ENCODE data around the gene RCL1. TPM values are rescaled to one million over a fixed set of nuclear protein-coding genes. Genes with fewer than 3 reads are reported as not detected.
"Not testable (repeated sequence)": the region's sequence is repeated elsewhere in the genome, so short reads cannot be mapped to it uniquely, and the experiment has no call there.

RCL1 gene
- total RNA-seq, 2 donors from 2014 or later = 18.6 to 31.9 TPM

DNA sequence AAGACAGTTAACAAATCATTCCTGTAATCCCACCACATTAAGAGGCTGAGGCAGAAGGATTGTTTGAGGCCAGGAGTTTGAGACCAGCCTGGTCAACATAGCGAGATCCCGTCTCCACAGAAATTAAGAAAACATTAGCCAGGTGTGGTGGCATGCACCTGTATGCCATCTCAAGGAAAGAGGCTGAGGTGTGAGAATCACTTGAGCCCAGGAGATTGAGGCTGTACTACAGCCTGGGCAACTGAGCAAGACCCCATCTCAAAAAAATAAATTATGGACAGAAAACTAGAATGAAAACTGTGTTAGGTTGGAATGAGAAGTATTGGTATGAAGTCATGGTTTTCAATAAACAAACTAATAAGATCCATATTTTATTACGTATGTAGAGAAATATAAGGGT is 28.7 kb upstream of the RCL1 start:
- Mint-ChIP-seq H3K36me3 (no peaks in the 10 kb centered on the region), H3K27me3 (peaks cover 0 to 7% of the 10 kb centered on the region in 2 donors), H3K27ac (no peak overlapping the region), H3K4me3 (no peak overlapping the region), H3K9me3 (no peaks in the 10 kb centered on the region), H3K4me1 (ENCODE audit: low read depth in 2 of 2) (peaks cover 16 to 20% of the 10 kb centered on the region in 2 donors)
- no peak for ATAC-seq
- no peak for DNase-seq (ENCODE audit: low spot score)

DNA sequence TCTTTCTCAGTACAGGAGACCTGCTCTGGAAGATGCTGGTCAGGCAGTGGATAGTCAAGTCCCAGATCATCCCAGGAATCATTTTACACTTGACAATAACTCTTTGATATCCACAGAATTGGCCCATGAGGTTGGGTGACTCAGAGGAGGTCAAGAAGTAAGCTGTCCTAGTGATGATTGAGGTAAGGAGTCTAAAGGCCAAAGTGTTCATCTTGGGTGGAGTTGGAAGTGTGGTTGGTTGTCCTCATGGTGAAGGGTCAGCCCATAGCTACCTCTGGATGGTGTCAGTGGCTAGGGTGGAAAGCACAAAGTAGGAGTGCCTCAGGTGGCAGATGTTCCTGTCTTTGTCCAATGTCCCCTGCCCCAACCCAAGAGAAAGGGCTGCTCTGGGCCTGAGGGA is 24.1 kb upstream of the RCL1 start:
- no peaks in the 10 kb centered on the region for H3K9me3 Mint-ChIP-seq
- ATAC-seq (no peak), DNase-seq (ENCODE audit: low spot score) (no peak)
- H3K36me3 Mint-ChIP-seq = no peaks in the 10 kb centered on the region
- H3K4me1 Mint-ChIP-seq (ENCODE audit: low read depth in 2 of 2) = peaks cover 0 to under 1% of the 10 kb centered on the region in 2 donors
- H3K27me3 Mint-ChIP-seq = peaks cover 0 to 7% of the 10 kb centered on the region in 2 donors
- no peak overlapping the region for H3K27ac Mint-ChIP-seq
- no peak overlapping the region for H3K4me3 Mint-ChIP-seq

DNA sequence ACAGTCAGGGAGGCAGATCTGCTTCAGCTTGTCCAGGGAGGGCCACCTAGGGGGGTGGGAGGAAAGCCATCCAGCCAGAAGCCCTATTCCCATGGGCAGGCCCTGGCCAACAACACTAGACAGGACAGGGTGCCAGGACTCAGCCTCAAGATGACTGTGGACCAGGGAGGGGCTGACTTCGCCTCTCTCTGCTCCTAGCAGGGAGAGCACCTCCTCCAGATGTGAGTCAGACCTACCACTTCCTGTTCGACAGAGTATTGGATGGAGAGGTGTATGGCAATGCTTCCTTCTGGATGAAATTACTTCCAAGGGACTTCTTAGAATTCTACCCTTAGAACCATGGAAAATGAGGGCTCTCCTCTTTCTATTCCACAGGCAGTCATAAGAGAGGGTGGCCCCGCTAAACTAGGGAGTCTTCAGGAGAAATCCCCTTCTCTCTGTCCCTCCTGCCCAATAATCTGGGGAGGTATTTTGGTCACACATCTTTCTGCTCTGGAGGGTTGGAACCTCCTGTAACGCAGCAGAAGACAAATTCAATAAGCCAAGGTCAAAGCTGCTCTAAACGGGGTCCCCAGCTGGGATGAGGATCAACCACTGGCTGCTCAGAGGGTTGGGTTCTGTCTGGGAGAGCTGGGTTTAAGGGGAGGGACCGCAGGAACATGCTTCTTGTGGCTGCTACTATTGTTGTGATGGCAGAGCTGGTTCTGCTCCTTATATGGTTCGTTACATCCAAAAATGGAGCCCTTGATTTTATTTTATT is 23.2 kb upstream of the RCL1 start:
- ATAC-seq (peak; percentile 61 to 76), DNase-seq (ENCODE audit: low spot score) (no peak)
- H3K36me3 Mint-ChIP-seq = no peaks in the 10 kb centered on the region
- no peak overlapping the region for H3K27ac Mint-ChIP-seq
- no peaks in the 10 kb centered on the region for H3K4me1 Mint-ChIP-seq (ENCODE audit: low read depth in 2 of 2)
- H3K9me3 Mint-ChIP-seq = no peaks in the 10 kb centered on the region
- peaks cover 0 to 7% of the 10 kb centered on the region in 2 donors for H3K27me3 Mint-ChIP-seq
- H3K4me3 Mint-ChIP-seq = no peak overlapping the region

DNA sequence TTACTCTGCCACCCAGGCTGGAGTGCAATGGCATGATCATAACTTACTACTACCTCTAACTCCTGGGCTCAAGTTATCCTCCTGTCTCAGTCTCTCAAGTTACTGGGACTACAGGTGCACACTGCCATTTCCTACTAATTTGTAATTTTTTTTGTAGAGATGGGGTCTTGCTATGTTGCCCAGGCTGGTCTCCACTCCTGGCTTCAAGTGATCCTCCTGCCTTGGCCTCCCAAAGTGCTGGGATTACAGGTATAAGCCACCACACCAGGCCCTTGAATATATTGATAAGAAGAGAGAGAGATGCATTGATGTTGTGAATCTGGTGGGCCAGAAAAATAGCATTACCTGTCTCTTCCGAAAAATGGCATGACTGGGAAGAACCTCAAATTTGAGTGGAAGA is 21.0 kb upstream of the RCL1 start:
- ATAC-seq = no peak
- Mint-ChIP-seq H3K36me3 (no peaks in the 10 kb centered on the region), H3K9me3 (no peaks in the 10 kb centered on the region), H3K27ac (no peak overlapping the region), H3K4me3 (no peak overlapping the region), H3K4me1 (ENCODE audit: low read depth in 2 of 2) (no peaks in the 10 kb centered on the region), H3K27me3 (peaks cover 0 to 7% of the 10 kb centered on the region in 2 donors)
- no peak for DNase-seq (ENCODE audit: low spot score)

DNA sequence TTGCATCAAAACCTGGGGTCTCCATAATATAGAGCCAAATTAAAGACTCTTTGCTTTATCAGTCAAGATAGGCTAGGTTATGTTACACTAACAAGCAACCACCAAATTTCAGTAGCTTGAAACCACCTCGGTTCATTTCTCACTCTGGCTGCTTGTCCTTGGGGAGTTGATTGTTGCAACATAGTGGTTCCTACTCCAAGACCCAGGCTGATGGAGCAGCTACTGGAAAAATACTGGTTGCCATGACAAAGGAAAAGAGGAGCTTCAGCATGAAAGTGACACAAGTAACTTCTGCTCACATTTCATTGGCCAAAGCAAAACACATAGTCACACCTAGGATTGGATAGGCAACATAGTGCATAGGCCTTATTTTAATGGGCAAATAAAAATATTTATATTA is 18.5 kb upstream of the RCL1 start:
- H3K9me3 Mint-ChIP-seq = no peaks in the 10 kb centered on the region
- no peak overlapping the region for H3K4me3 Mint-ChIP-seq
- DNase-seq (ENCODE audit: low spot score) (no peak), ATAC-seq (no peak)
- H3K27me3 Mint-ChIP-seq = peaks cover 0 to 7% of the 10 kb centered on the region in 2 donors
- H3K27ac Mint-ChIP-seq = no peak overlapping the region
- H3K36me3 Mint-ChIP-seq = no peaks in the 10 kb centered on the region
- H3K4me1 Mint-ChIP-seq (ENCODE audit: low read depth in 2 of 2) = no peaks in the 10 kb centered on the region

DNA sequence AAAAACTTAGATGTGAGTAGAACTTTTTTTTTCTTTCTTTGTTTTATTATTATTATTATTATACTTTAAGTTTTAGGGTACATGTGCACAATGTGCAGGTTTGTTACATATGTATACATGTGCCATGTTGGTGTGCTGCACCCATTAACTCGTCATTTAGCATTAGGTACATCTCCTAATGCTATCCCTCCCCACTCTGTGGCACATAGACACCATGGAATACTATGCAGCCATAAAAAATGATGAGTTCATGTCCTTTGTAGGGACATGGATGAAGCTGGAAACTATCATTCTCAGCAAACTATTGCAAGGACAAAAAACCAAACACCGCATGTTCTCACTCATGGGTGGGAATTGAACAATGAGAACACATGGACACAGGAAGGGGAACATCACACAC is 17.8 kb upstream of the RCL1 start:
- H3K4me3 Mint-ChIP-seq; H3K36me3 Mint-ChIP-seq; H3K4me1 Mint-ChIP-seq (ENCODE audit: low read depth in 2 of 2); H3K9me3 Mint-ChIP-seq; H3K27ac Mint-ChIP-seq; ATAC-seq; H3K27me3 Mint-ChIP-seq; DNase-seq (ENCODE audit: low spot score): not testable (repeated sequence)

DNA sequence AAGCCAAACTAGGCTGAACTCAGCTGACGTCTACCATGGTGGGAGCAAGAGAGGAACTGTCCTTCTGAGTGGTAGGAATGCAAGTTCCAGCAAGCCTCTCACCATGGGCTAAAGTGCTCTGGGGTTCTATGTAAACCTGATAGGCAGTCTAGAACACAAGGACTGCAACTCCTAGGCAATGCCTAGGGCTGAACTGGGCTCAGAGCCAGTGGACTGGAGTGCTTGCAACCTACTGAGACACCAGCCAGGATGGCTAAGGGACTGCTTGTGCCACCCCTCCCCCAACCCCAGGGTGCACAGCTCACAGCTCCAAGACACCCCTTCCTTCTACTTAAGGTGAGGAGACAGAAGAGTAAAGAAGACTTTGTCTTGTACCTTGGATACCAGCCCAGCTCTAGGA is 12.1 kb upstream of the RCL1 start:
- no peak overlapping the region for H3K27ac Mint-ChIP-seq
- H3K27me3 Mint-ChIP-seq = peaks cover 15 to 17% of the 10 kb centered on the region in 2 donors
- no peaks in the 10 kb centered on the region for H3K36me3 Mint-ChIP-seq
- H3K4me1 Mint-ChIP-seq (ENCODE audit: low read depth in 2 of 2) = no peaks in the 10 kb centered on the region
- H3K9me3 Mint-ChIP-seq = no peaks in the 10 kb centered on the region
- ATAC-seq (peak in 1 of 2 donors; percentile 28), DNase-seq (ENCODE audit: low spot score) (no peak)
- H3K4me3 Mint-ChIP-seq = no peak overlapping the region

DNA sequence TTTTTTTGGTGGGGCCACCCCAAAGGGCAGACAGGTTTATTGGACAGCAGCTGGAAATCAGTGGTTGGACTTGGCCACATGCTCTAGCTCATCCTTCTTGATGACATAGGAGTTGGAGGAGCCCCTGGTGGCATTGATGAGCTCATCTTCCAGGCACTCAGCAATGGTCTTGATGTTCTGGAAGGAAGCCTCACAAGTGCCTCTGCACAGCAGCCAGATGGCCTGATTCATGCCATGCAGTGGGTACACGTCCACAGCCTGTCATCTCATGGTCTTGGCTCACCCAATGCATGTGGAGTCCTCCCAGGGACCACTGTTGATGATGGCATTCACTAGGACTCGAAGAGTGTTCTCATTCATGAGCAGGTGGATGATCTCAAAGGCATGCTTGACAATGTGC is 11.3 kb upstream of the RCL1 start:
- Mint-ChIP-seq H3K36me3 (no peaks in the 10 kb centered on the region), H3K27ac (no peak overlapping the region), H3K4me1 (ENCODE audit: low read depth in 2 of 2) (no peaks in the 10 kb centered on the region), H3K27me3 (peaks cover 15 to 17% of the 10 kb centered on the region in 2 donors), H3K9me3 (no peaks in the 10 kb centered on the region), H3K4me3 (no peak overlapping the region)
- ATAC-seq = no peak
- DNase-seq (ENCODE audit: low spot score) = no peak

DNA sequence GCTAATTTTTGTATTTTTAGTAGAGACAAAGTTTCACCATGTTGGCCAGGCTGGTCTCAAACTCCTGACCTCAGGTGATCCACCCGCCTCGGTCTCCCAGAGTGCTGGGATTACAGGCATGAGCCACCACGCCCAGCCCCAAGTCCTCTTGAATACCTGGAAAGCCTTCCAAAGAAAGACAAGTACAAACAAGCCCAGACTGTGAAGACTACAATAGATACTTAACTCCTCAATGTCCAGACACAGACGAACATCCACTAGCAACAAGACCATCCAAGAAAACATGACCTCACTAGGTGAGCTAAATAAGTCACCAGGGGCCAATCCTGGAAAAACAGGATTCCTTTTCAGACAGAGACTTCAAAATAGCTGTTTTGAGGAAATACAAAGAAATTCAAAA is 9.6 kb upstream of the RCL1 start:
- H3K27me3 Mint-ChIP-seq = peaks cover 29 to 31% of the 10 kb centered on the region in 2 donors
- H3K9me3 Mint-ChIP-seq; H3K4me3 Mint-ChIP-seq; ATAC-seq; DNase-seq (ENCODE audit: low spot score); H3K27ac Mint-ChIP-seq; H3K36me3 Mint-ChIP-seq; H3K4me1 Mint-ChIP-seq (ENCODE audit: low read depth in 2 of 2): not testable (repeated sequence)

DNA sequence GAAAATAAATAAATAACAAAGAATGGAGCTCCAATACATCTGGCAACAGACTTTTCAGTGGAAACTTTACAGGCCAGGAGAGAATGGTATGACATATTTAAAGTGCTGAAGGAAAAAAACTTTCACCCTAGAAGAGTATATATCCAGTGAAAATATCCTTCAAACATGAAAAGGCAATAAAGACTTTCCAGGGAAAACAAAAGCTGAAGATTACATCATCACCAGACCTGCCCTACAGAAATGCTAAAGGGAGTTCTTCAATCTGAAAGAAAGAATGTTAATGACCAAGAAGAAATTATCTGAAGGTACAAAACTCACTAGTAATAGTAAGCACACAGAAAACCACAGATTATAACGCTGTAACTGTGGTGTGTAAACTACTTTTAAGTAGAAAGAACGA is 8.3 kb upstream of the RCL1 start:
- Mint-ChIP-seq H3K27ac (no peak overlapping the region), H3K36me3 (no peaks in the 10 kb centered on the region), H3K27me3 (peaks cover 29 to 35% of the 10 kb centered on the region in 2 donors)

DNA sequence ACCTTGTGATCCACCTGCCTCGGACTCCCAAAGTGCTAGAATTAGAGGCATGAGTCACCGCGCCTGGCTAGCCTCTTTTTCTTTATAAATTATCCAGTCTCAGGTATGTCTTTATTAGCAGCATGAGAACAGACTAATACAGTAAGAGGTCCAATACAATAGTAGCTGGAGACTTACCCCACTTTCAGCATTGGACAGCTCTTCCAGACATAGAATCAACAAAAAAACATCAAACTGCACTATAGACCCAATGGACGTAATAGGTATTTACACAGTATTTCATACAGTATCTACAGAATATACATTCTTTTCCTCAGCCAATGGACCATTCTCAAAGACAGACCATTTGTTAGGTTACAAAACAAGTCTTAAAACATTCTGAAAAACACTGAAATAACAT is 6.1 kb upstream of the RCL1 start:
- Mint-ChIP-seq H3K4me3 (no peak overlapping the region), H3K9me3 (no peaks in the 10 kb centered on the region), H3K27me3 (peaks cover 29 to 34% of the 10 kb centered on the region in 2 donors), H3K36me3 (no peaks in the 10 kb centered on the region), H3K27ac (no peak overlapping the region), H3K4me1 (ENCODE audit: low read depth in 2 of 2) (peaks cover 0 to under 1% of the 10 kb centered on the region in 2 donors)
- ATAC-seq = no peak
- DNase-seq (ENCODE audit: low spot score) = no peak

More for the DNA sequence above, 8.3 kb upstream of the RCL1 start:
- H3K4me1 Mint-ChIP-seq (ENCODE audit: low read depth in 2 of 2) = no peaks in the 10 kb centered on the region
- DNase-seq (ENCODE audit: low spot score) (no peak), ATAC-seq (no peak)
- no peak overlapping the region for H3K4me3 Mint-ChIP-seq
- H3K9me3 Mint-ChIP-seq = no peaks in the 10 kb centered on the region

DNA sequence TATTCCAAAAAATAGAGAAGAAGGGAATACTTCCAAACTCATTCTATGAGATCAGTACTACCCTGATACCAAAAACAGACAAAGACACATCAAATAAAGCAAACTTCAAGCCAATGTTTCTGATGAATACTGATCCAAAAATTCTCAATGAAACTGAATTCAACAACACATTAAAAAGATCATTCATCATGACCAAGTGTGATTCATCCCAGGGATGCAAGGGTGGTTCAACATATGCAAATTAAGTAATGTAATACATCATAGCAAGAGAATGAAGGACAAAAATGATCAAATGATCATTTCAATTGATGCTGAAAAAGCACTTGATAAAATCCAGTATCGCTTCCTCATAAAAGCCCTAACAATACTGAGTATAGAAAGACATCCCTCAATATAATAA is 4.9 kb upstream of the RCL1 start:
- DNase-seq (ENCODE audit: low spot score) (no peak), ATAC-seq (no peak)
- Mint-ChIP-seq H3K4me3 (no peak overlapping the region), H3K36me3 (no peaks in the 10 kb centered on the region), H3K4me1 (ENCODE audit: low read depth in 2 of 2) (peaks cover 6 to 7% of the 10 kb centered on the region in 2 donors), H3K27ac (no peak overlapping the region), H3K9me3 (no peaks in the 10 kb centered on the region), H3K27me3 (peaks cover 29 to 31% of the 10 kb centered on the region in 2 donors)

DNA sequence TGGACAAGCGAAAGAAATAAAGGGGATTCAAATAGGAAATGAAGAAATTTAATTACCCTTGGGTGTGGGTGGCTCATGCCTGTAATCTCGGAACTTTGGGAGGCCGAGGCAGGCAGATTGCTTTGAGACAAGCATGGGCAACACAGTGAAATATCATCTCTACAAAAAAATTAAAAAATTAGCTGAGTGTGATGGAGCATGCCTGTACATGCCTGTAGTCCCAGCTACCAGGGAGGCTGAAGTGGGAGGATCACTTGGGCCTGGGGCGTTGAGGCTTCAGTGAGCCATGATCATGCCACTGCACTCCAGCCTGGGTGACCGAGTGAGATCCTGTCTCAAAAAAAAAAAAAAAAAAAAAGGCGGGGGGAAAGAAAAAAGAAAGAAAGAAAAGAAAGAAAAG is 4.0 kb upstream of the RCL1 start:
- peaks cover 28 to 29% of the 10 kb centered on the region in 2 donors for H3K27me3 Mint-ChIP-seq

DNA sequence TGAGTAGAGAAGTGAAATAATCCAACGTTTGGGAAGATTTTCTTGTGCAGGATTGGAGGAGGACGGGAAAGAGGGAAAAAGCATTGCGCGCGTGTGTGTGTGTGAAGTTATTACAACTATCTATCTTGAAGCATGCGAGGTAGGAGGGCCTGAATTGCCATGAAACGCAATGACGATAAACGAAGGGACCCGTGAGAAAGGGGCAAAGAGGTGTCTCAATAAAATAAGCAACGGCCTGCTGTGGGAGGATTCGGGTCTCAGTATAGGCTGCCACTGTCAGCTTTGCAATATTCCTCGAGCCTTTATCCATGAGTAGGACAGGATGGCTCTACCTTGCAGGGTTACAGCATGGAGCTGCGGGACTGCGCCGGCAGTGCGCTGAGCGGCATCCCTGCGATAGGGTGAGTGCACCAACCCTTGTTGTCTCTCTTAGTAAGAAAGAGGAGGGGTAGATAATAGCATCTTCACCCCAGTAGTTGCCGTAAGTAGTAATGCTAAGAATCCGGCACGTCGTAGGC is 631 bp upstream of the RCL1 start:
- peaks cover 20 to 21% of the 10 kb centered on the region in 2 donors for H3K4me1 Mint-ChIP-seq (ENCODE audit: low read depth in 2 of 2)
- no peaks in the 10 kb centered on the region for H3K9me3 Mint-ChIP-seq
- peak overlapping the region; percentile 96 for H3K4me3 Mint-ChIP-seq
- no peak for DNase-seq (ENCODE audit: low spot score)
- peaks cover 9 to 12% of the 10 kb centered on the region in 2 donors for H3K27me3 Mint-ChIP-seq
- H3K36me3 Mint-ChIP-seq = no peaks in the 10 kb centered on the region
- peak overlapping the region; percentile 22 to 82 for H3K27ac Mint-ChIP-seq
- ATAC-seq = peak; percentile 3 to 28

More for the DNA sequence above, 4.0 kb upstream of the RCL1 start:
- no peak for DNase-seq (ENCODE audit: low spot score)
- Mint-ChIP-seq H3K9me3 (no peaks in the 10 kb centered on the region), H3K36me3 (no peaks in the 10 kb centered on the region), H3K4me1 (ENCODE audit: low read depth in 2 of 2) (peaks cover 6 to 9% of the 10 kb centered on the region in 2 donors), H3K4me3 (no peak overlapping the region), H3K27ac (no peak overlapping the region)
- ATAC-seq = no peak

All from natural killer cell treated with Interleukin-12 subunit alpha and Interleukin-12 subunit beta and Interleukin-15 and Interleukin-18, amount 100 ng/mL, for 72 hours (primary cell).